Measurements from ENCODE around the gene TNS1.

TNS1 gene

GRCh38 chr2:218033208-218033589 is 30.4 kb upstream of the TNS1 start:
- H4K20me1 ChIP-seq (ENCODE audit: insufficient read depth, low read length, poor library complexity, severe bottlenecking) = no peaks in the 10 kb centered on the region
- H3K4me2 ChIP-seq (ENCODE audit: low read depth, low read length, poor library complexity, severe bottlenecking) = no peak overlapping the region
- no peaks in the 10 kb centered on the region for H3K9me3 ChIP-seq (ENCODE audit: insufficient read depth, low read depth, low read length)
- no peaks in the 10 kb centered on the region for H3K36me3 ChIP-seq (ENCODE audit: insufficient read depth, low read length)
- H3K27me3 ChIP-seq (ENCODE audit: insufficient read depth, low read length, poor library complexity, severe bottlenecking) = no peaks in the 10 kb centered on the region
- H3F3A ChIP-seq (ENCODE audit: low read depth) = no peaks in the 10 kb centered on the region
- no peaks in the 10 kb centered on the region for H3K9me2 ChIP-seq (replicated peaks; ENCODE audit: low read depth, low read length)
- no peak overlapping the region for H3K9ac ChIP-seq (ENCODE audit: low read depth, low read length, poor library complexity, severe bottlenecking)
- H3K4me3 ChIP-seq (ENCODE audit: low read length, poor library complexity, severe bottlenecking) = no peak overlapping the region
- TF ChIP-seq CTCF (conservative IDR thresholded peaks at IDR 0.05; ENCODE audit: low read length) (no peak), EZH2phosphoT487 (IDR thresholded peaks at IDR 0.05; ENCODE audit: borderline replicate concordance) (no peak)
- H3K79me2 ChIP-seq (ENCODE audit: insufficient read depth, low read length) = no peaks in the 10 kb centered on the region
- no peak overlapping the region for H2AFZ ChIP-seq (ENCODE audit: low read length)
- H3K4me1 ChIP-seq (ENCODE audit: insufficient read depth, low read length, poor library complexity, severe bottlenecking) = peaks cover 3% of the 10 kb centered on the region

- H3K4me2 ChIP-seq (ENCODE audit: low read depth, low read length, poor library complexity, severe bottlenecking) = no peak overlapping the region
- no peaks in the 10 kb centered on the region for H3K36me3 ChIP-seq (ENCODE audit: insufficient read depth, low read length)
Measured at GRCh38 chr2:218032336-218033171, 29.8 kb upstream of the TNS1 start.

DNA sequence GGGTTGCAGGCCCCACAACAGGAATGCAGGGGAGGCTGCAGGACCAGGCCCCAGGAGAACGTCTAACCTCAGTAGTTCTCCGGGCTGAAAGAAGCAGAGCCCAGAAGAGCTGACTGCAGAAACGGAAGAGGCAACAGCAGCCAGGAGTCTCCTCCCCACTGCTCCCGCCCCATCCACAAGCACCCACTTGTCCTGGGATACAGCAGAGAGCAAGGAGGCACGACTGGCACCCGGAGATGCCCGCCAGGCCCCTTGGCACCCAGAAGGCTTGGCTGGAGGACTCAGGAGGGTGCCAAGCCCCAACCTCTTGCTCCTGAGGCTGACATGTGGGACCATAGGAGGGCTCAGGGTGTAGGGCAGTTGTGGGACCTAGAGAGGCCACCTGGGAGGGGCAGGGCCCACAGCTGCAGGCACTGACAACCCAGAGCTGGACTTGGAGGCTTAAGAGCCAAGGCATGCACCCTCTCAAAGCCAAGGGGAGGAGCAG is 29.0 kb upstream of the TNS1 start:
- H3K36me3 ChIP-seq (ENCODE audit: insufficient read depth, low read length) = no peaks in the 10 kb centered on the region
- H3K9me3 ChIP-seq (ENCODE audit: insufficient read depth, low read depth, low read length) = no peaks in the 10 kb centered on the region

More at GRCh38 chr2:218032336-218033171, 29.8 kb upstream of the TNS1 start:
- H3K9me3 ChIP-seq (ENCODE audit: insufficient read depth, low read depth, low read length) = no peaks in the 10 kb centered on the region
- no peak overlapping the region for H3K9ac ChIP-seq (ENCODE audit: low read depth, low read length, poor library complexity, severe bottlenecking)
- H3K4me1 ChIP-seq (ENCODE audit: insufficient read depth, low read length, poor library complexity, severe bottlenecking) = peaks cover 3% of the 10 kb centered on the region
- no peaks in the 10 kb centered on the region for H3K79me2 ChIP-seq (ENCODE audit: insufficient read depth, low read length)
- no peaks in the 10 kb centered on the region for H4K20me1 ChIP-seq (ENCODE audit: insufficient read depth, low read length, poor library complexity, severe bottlenecking)
- TF ChIP-seq CTCF (conservative IDR thresholded peaks at IDR 0.05; ENCODE audit: low read length) (no peak), EZH2phosphoT487 (IDR thresholded peaks at IDR 0.05; ENCODE audit: borderline replicate concordance) (no peak)
- H3K9me2 ChIP-seq (replicated peaks; ENCODE audit: low read depth, low read length) = no peaks in the 10 kb centered on the region
- H3F3A ChIP-seq (ENCODE audit: low read depth) = no peaks in the 10 kb centered on the region
- no peak overlapping the region for H3K4me3 ChIP-seq (ENCODE audit: low read length, poor library complexity, severe bottlenecking)
- no peak overlapping the region for H2AFZ ChIP-seq (ENCODE audit: low read length)
- H3K27me3 ChIP-seq (ENCODE audit: insufficient read depth, low read length, poor library complexity, severe bottlenecking) = no peaks in the 10 kb centered on the region

More for the DNA sequence above, 29.0 kb upstream of the TNS1 start:
- no peaks in the 10 kb centered on the region for H3K27me3 ChIP-seq (ENCODE audit: insufficient read depth, low read length, poor library complexity, severe bottlenecking)
- peaks cover 3% of the 10 kb centered on the region for H3K4me1 ChIP-seq (ENCODE audit: insufficient read depth, low read length, poor library complexity, severe bottlenecking)
- H3K4me3 ChIP-seq (ENCODE audit: low read length, poor library complexity, severe bottlenecking) = no peak overlapping the region
- no peak overlapping the region for H3K4me2 ChIP-seq (ENCODE audit: low read depth, low read length, poor library complexity, severe bottlenecking)
- H4K20me1 ChIP-seq (ENCODE audit: insufficient read depth, low read length, poor library complexity, severe bottlenecking) = no peaks in the 10 kb centered on the region
- no peak overlapping the region for H3K9ac ChIP-seq (ENCODE audit: low read depth, low read length, poor library complexity, severe bottlenecking)
- no peaks in the 10 kb centered on the region for H3F3A ChIP-seq (ENCODE audit: low read depth)
- H3K9me2 ChIP-seq (replicated peaks; ENCODE audit: low read depth, low read length) = no peaks in the 10 kb centered on the region
- H2AFZ ChIP-seq (ENCODE audit: low read length) = no peak overlapping the region
- H3K79me2 ChIP-seq (ENCODE audit: insufficient read depth, low read length) = no peaks in the 10 kb centered on the region
- TF ChIP-seq CTCF (conservative IDR thresholded peaks at IDR 0.05; ENCODE audit: low read length) (no peak), EZH2phosphoT487 (IDR thresholded peaks at IDR 0.05; ENCODE audit: borderline replicate concordance) (no peak)

Measured in Loucy (cell line).